ENCODE data around the gene TPD52L1. TPM values are rescaled to one million over a fixed set of nuclear protein-coding genes. Genes with fewer than 3 reads are reported as not detected.
"Not testable (repeated sequence)": the region's sequence is repeated elsewhere in the genome, so short reads cannot be mapped to it uniquely, and the experiment has no call there.

The TPD52L1 gene
- total RNA-seq, 2 experiments from 2014 or later = not detected

- Mint-ChIP-seq H3K4me1 (no peaks in the 10 kb centered on the region), H3K27ac (no peak overlapping the region), H3K4me3 (no peak overlapping the region), H3K9me3 (no peaks in the 10 kb centered on the region), H3K36me3 (ENCODE audit: low read depth) (peaks cover 29% of the 10 kb centered on the region), H3K27me3 (no peaks in the 10 kb centered on the region)
- POLR2A ChIA-PET = no interaction called here
- CTCF ChIA-PET = no interaction called here
- no peak for DNase-seq
Observed at GRCh38 chr6:125269328-125269985, 115.9 kb downstream of the TPD52L1 start.

GRCh38 chr6:125270380-125270779, 116.8 kb downstream of the TPD52L1 start:
- peaks cover 29% of the 10 kb centered on the region for H3K36me3 Mint-ChIP-seq (ENCODE audit: low read depth)
- H3K9me3 Mint-ChIP-seq = no peaks in the 10 kb centered on the region
- ChIA-PET POLR2A (no interaction called here), CTCF (no interaction called here)
- DNase-seq = no peak
- H3K27ac Mint-ChIP-seq = no peak overlapping the region
- no peaks in the 10 kb centered on the region for H3K4me1 Mint-ChIP-seq
- no peaks in the 10 kb centered on the region for H3K27me3 Mint-ChIP-seq
- no peak overlapping the region for H3K4me3 Mint-ChIP-seq

DNA sequence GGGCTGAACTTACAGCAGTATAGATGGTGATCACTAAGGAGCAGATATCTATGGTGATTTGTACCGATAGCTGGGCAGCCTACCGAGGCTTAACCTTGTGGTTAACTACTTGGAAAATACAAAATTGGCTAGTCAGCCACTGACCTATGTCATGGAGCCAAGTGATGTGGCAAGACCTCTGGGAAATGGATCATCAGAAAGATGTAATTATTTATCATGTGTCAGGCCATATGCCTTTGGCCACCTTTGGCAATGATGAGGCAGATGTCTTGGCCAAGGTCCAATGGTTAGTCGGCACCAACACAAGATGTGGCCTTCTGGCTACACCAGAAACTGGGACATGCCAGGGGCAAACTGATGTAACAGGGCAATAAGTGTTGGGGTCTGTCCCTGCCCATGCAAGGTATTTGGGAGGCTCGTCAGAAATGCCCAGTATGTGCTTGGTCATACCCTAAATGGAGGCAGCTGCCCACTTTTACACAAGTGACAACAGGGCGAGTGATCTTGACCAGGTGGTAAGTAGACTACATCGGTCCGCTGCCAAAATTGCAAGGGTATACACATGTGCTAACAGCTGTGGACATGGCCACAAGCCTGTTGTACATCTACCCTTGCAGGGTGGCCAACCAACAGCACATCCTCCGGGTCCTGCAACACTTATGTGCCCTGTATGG, 118.0 kb downstream of the TPD52L1 start:
- no peak overlapping the region for H3K4me3 Mint-ChIP-seq

DNA sequence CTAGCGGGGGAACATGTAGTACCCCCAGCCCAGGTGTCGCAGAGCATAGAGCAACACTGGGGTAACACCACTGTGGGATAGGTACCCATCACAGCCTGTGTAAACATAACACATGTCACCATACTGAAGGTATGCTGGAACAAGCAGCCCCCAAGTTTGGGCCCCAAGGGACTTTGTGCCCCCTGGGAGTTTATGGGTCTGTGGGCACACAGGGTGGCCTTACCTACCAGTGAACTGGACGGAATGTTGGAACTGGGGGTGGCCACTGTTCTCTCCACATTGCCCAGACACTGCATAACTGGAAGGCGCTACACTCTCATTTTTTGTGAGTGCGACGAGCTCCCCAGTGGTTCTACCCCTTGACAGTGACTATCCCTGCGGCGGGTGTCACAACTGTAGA, 119.7 kb downstream of the TPD52L1 start:
- peaks cover 42% of the 10 kb centered on the region for H3K36me3 Mint-ChIP-seq (ENCODE audit: low read depth)
- DNase-seq = no peak
- no peaks in the 10 kb centered on the region for H3K27me3 Mint-ChIP-seq
- no peak overlapping the region for H3K27ac Mint-ChIP-seq
- ChIA-PET CTCF (no interaction called here), POLR2A (no interaction called here)
- H3K4me1 Mint-ChIP-seq = peaks cover 10% of the 10 kb centered on the region
- no peak overlapping the region for H3K4me3 Mint-ChIP-seq
- H3K9me3 Mint-ChIP-seq = no peaks in the 10 kb centered on the region

More for the DNA sequence above, 118.0 kb downstream of the TPD52L1 start:
- peaks cover 8% of the 10 kb centered on the region for H3K4me1 Mint-ChIP-seq
- no peak overlapping the region for H3K27ac Mint-ChIP-seq
- peaks cover 37% of the 10 kb centered on the region for H3K36me3 Mint-ChIP-seq (ENCODE audit: low read depth)
- H3K9me3 Mint-ChIP-seq = no peaks in the 10 kb centered on the region
- ChIA-PET CTCF (no interaction called here), POLR2A (no interaction called here)
- no peaks in the 10 kb centered on the region for H3K27me3 Mint-ChIP-seq
- DNase-seq = no peak

- peaks cover 16% of the 10 kb centered on the region for H3K4me1 Mint-ChIP-seq
- POLR2A ChIA-PET = no interaction called here
Observed at GRCh38 chr6:125273965-125274364, 120.4 kb downstream of the TPD52L1 start.

GRCh38 chr6:125274935-125275334, 121.4 kb downstream of the TPD52L1 start:
- ChIA-PET POLR2A (no interaction called here), CTCF (no interaction called here)
- Mint-ChIP-seq H3K9me3 (no peaks in the 10 kb centered on the region), H3K36me3 (ENCODE audit: low read depth) (peaks cover 55% of the 10 kb centered on the region), H3K4me3 (no peak overlapping the region), H3K27ac (no peak overlapping the region), H3K4me1 (peaks cover 21% of the 10 kb centered on the region), H3K27me3 (no peaks in the 10 kb centered on the region)
- no peak for DNase-seq

More at GRCh38 chr6:125273965-125274364, 120.4 kb downstream of the TPD52L1 start:
- CTCF ChIA-PET = no interaction called here
- DNase-seq = no peak
- H3K9me3 Mint-ChIP-seq = no peaks in the 10 kb centered on the region
- peaks cover 48% of the 10 kb centered on the region for H3K36me3 Mint-ChIP-seq (ENCODE audit: low read depth)
- H3K4me3 Mint-ChIP-seq = no peak overlapping the region
- no peaks in the 10 kb centered on the region for H3K27me3 Mint-ChIP-seq
- H3K27ac Mint-ChIP-seq = no peak overlapping the region

- DNase-seq = no peak
- Mint-ChIP-seq H3K27me3 (no peaks in the 10 kb centered on the region), H3K27ac (no peak overlapping the region), H3K9me3 (no peaks in the 10 kb centered on the region), H3K4me3 (no peak overlapping the region), H3K36me3 (ENCODE audit: low read depth) (peaks cover 60% of the 10 kb centered on the region), H3K4me1 (peaks cover 26% of the 10 kb centered on the region)
- CTCF ChIA-PET = no interaction called here
- POLR2A ChIA-PET = interaction anchor here (1.1 kb wide), 1 partner anchor 26 kb away, joined by 3 read pairs; the partner anchor contains the start of gene HDDC2
Observed at GRCh38 chr6:125275779-125276178, 122.2 kb downstream of the TPD52L1 start.

DNA sequence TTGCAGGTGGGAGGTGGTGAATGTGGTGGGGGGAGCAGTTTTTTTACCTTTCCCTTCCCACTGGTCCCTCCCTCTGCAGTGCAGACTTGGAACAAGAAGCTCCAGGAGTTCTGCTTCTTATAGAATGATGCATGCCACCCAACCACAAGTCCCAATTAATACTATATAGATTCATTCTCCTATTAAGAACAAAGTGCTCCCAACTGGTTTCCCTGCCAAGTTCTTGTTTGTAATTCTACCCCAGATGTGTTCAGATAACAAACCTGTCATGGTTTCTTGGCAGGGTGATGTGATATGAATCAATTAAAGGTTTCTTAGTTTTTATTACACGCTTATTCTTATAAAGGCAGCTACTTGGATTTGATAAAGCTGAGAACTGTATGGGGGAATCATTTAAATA, 124.3 kb downstream of the TPD52L1 start:
- DNase-seq = no peak
- H3K4me1 Mint-ChIP-seq = peaks cover 32% of the 10 kb centered on the region
- H3K4me3 Mint-ChIP-seq = no peak overlapping the region
- peaks cover 65% of the 10 kb centered on the region for H3K36me3 Mint-ChIP-seq (ENCODE audit: low read depth)
- ChIA-PET CTCF (no interaction called here), POLR2A (no interaction called here)
- no peak overlapping the region for H3K27ac Mint-ChIP-seq
- no peaks in the 10 kb centered on the region for H3K27me3 Mint-ChIP-seq
- H3K9me3 Mint-ChIP-seq = peaks cover 12% of the 10 kb centered on the region

DNA sequence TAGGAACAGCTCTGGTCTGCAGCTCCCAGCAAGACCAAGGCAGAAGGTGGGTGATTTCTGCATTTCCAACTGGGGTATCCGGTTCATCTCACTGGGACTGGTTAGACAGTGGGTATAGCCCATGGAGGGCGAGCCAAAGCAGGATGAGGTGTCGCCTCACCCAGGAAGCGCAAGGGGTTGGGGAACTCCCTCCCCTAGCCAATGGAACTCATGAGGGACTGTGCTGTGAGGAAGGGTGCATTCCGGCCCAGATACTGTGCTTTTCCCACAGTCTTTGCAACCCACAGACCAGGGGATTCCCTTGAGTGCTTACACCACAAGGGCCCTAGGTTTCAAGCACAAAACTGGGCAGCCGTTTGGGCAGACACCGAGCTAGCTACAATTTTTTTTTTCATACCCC, 126.4 kb downstream of the TPD52L1 start:
- H3K4me3 Mint-ChIP-seq = no peak overlapping the region
- no peak for DNase-seq
- no peak overlapping the region for H3K27ac Mint-ChIP-seq
- H3K36me3 Mint-ChIP-seq (ENCODE audit: low read depth) = peaks cover 71% of the 10 kb centered on the region
- no peaks in the 10 kb centered on the region for H3K27me3 Mint-ChIP-seq
- CTCF ChIA-PET = no interaction called here
- POLR2A ChIA-PET = no interaction called here
- H3K4me1 Mint-ChIP-seq = peaks cover 32% of the 10 kb centered on the region
- peaks cover 12% of the 10 kb centered on the region for H3K9me3 Mint-ChIP-seq

DNA sequence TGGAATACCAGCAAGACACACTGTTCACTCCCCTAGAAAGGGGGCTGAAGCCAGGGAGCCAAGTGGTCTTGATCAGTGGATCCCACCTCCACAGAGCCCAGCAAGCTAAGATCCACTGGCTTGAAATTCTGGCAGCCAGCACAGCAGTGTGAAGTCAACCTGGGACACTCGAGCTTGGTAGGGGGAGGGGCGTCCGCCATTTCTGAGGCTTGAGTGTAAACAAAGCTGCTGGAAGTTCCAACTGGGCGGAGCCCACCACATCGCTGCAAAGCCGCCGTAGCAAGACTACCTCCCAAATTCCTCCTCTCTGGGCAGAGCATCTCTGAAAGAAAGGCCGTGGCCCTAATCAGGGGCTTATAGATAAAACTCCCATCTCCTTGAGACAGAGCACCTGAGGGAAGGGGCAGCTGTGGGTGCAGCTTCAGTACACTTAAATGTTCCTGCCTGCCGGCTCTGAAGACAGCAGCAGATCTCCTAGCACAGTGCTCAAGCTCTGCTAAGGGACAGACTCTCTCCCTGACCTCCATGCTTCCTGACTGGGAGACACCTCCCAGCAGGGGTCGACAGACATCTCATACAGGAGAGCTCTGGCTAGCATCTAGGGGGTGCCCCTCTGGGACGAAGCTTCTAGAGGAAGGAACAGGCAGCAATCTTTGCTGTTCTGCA, 126.9 kb downstream of the TPD52L1 start:
- H3K4me3 Mint-ChIP-seq, H3K27me3 Mint-ChIP-seq, CTCF ChIA-PET, DNase-seq, H3K27ac Mint-ChIP-seq, POLR2A ChIA-PET: not testable (repeated sequence)
- peaks cover 32% of the 10 kb centered on the region for H3K4me1 Mint-ChIP-seq
- H3K36me3 Mint-ChIP-seq (ENCODE audit: low read depth) = peaks cover 75% of the 10 kb centered on the region
- peaks cover 12% of the 10 kb centered on the region for H3K9me3 Mint-ChIP-seq

DNA sequence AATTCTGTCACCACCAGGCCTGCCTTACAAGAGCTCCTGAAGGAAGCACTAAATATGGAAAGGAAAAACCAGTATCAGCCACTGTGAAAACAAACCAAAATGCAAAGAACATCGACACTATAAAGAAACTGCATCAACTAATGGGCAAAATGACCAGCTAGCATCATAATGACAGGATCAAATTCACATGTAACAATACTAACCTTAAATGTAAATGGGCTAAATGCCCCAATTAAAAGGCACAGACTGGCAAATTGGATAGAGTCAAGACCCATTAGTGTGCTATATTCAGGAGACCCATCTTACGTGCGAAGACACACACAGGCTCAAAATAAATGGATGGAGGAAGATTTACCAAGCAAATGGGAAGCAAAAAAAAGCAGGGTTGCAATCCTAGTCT, 128.9 kb downstream of the TPD52L1 start:
- DNase-seq, H3K27ac Mint-ChIP-seq, H3K4me3 Mint-ChIP-seq, H3K27me3 Mint-ChIP-seq, POLR2A ChIA-PET: not testable (repeated sequence)
- peaks cover 21% of the 10 kb centered on the region for H3K4me1 Mint-ChIP-seq
- peaks cover 12% of the 10 kb centered on the region for H3K9me3 Mint-ChIP-seq
- H3K36me3 Mint-ChIP-seq (ENCODE audit: low read depth) = peaks cover 84% of the 10 kb centered on the region
- CTCF ChIA-PET = interaction anchor here (0.7 kb wide), 1 partner anchor 94 kb away, joined by 3 read pairs; no protein-coding TSS in a partner anchor

DNA sequence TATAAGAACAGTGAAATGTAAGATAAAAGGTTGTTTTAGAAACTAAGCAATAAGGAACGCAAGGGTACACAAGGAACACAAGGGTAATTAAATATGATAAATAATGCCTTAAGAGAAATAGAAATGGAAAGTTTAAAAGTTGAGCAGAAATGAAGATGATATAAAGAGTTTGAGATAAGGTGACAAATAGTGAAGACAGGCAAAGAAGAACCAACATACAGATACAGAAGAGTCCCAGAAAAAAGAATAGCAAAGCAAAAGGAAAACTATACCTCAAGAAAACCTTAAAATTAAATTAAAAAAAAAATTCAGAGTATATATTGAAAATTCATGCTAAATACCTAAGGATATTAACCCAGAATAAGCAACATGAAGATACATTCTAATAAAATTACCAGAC, 131.8 kb downstream of the TPD52L1 start:
- no peak overlapping the region for H3K4me3 Mint-ChIP-seq
- CTCF ChIA-PET = no interaction called here
- DNase-seq = no peak
- peaks cover 8% of the 10 kb centered on the region for H3K4me1 Mint-ChIP-seq
- H3K9me3 Mint-ChIP-seq = peaks cover 12% of the 10 kb centered on the region
- no peaks in the 10 kb centered on the region for H3K27me3 Mint-ChIP-seq
- POLR2A ChIA-PET = no interaction called here
- H3K36me3 Mint-ChIP-seq (ENCODE audit: low read depth) = peaks cover 85% of the 10 kb centered on the region
- no peak overlapping the region for H3K27ac Mint-ChIP-seq

DNA sequence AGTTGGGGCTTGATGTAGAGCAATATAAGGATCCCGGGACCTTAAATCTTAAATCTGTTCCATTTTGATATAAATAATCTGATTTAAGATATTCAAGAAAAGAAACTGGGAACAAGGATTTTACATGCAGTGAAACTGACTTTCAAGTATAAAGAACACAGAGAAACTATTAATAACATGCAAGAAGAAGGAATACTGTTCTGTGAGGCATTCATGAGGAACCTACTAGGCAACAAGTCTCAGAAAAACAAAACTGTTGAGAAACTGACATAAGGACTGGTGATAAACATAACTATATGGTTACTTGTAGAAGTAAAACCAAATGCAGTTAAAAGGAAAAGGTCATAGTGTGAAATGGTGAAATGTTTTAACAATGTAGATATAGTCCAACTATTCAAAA, 132.4 kb downstream of the TPD52L1 start:
- no peaks in the 10 kb centered on the region for H3K27me3 Mint-ChIP-seq

More for the DNA sequence above, 132.4 kb downstream of the TPD52L1 start:
- CTCF ChIA-PET = no interaction called here
- DNase-seq = no peak
- H3K36me3 Mint-ChIP-seq (ENCODE audit: low read depth) = peaks cover 82% of the 10 kb centered on the region
- H3K4me1 Mint-ChIP-seq = peaks cover 5% of the 10 kb centered on the region
- no peak overlapping the region for H3K4me3 Mint-ChIP-seq
- H3K27ac Mint-ChIP-seq = no peak overlapping the region
- POLR2A ChIA-PET = no interaction called here
- H3K9me3 Mint-ChIP-seq = peaks cover 12% of the 10 kb centered on the region

Measured in activated CD4-positive, alpha-beta memory T cell treated with anti-CD3 and anti-CD28 coated beads, Interleukin-2, amount 10 ng/mL, durations not matched to agents 7 days and 5 days (primary cell).